GM21825 (cell line): Measurements from ENCODE around the gene TMPRSS9.
"Not testable (repeated sequence)": the region's sequence is repeated elsewhere in the genome, so short reads cannot be mapped to it uniquely, and the experiment has no call there.

Source experiments
- ATAC-seq: cut with Tn5 transposase; IDR thresholded peaks from one replicate; pipeline ENCODE4 v1.9.1; 2021; ENCODE audit warnings: mild to moderate bottlenecking, moderate library complexity; ENCODE audit not compliant: unreplicated experiment

Gene TMPRSS9

DNA sequence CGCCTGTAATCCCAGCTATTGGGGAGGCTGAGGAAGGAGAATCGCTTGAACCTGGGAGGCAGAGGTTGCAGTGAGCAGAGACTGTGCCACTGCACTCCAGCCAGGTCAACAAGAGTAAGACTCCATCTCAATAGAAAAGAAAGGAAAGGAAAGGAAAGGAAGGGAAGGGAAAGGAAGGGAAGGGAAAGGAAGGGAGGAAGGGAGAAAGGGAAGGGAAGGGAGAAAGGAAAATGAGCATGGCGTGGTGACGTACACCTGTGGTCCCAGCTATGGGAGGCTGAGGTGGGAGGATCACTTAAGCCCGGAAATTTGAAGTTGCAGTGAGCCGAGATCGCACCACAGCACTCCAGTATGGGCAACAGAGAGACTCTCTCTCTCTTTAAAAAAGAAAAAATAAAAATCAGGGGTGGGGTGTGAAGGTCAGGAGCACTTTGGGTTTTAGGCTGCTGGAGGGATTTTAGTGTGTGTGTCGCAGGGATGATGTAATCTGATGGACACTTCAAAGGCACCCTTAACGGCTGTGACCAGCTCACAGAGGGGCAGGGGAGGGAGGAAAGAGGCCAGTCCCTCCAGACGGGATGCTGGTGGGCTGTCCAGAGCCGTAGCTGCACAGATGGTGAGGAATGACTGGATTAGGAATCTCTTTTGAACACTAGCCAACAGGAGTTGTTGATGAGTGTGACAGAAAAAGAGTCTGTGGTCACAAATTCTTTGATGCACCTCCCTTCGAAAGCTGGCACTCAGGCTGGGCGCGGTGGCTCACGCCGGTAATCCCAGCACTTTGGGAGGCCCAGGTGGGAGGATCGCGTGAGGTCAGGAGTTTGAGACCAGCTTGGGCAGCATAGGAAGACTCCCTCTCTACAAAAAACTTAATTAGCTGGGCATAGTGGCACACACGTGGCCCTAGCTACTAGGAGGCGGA is 27.6 kb downstream of the TMPRSS9 start:
- ATAC-seq, result no peak

DNA sequence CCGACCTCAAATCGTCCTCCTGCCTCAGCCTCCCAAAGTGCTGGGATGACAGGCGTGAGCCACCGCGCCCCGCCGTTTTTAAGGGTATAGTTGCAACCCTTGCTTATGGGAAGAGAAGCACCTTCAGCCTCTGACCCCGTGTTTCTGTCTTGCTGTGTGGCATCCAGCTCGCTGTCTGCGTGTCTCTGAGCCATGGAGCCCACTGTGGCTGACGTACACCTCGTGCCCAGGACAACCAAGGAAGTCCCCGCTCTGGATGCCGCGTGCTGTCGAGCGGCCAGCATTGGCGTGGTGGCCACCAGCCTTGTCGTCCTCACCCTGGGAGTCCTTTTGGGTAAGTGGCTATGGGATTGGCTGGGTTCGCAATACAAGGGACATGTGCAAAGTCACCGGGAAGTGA is 29.5 kb downstream of the TMPRSS9 start:
- no peak for ATAC-seq

DNA sequence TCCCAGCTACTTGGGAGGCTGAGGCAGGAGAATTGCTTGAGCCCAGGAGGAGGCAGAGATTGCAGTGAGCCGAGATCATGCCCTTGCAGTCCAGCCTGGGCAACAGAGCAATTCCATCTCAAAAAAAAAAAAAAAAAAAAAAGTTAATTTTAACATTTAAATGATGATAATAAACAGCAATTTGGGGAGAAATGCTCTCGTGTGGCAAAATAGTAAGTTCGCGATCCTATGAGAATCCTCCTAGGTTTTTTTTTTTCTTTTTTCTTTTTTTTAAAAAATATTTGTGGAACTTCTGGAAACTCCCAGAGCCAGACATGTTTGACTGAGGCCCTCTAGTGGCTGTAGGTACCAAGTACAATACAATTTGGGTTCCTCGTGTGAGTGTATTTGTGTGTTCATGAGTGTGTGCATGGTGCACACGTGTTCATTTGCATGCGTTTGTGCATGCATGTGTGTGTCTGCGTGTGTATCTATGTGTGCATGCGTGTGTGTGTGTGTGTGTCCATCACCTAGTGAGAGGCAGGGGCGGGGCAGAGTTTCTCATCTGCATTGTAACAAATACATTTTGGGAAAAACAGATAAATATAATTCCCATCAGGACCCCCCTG is 31.2 kb downstream of the TMPRSS9 start:
- no peak for ATAC-seq

DNA sequence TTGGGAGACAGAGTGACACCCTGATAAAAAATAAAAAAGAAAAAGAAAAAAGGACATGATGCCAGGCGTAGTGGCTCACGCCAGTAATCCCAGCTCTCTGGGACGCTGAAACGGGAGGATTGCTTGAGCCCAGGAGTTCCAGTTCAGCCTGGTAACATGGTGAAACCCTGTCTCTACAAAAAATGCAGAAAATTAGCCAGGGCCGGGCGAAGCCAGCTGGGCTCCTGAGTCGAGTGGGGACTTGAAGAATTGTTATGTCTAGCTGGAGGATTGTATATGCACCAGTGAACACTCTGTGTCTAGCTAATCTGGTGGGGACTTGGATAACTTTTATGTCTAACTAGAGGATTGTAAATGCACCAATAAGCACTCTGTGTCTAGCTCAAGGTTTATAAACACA is 32.3 kb downstream of the TMPRSS9 start:
- no peak for ATAC-seq

DNA sequence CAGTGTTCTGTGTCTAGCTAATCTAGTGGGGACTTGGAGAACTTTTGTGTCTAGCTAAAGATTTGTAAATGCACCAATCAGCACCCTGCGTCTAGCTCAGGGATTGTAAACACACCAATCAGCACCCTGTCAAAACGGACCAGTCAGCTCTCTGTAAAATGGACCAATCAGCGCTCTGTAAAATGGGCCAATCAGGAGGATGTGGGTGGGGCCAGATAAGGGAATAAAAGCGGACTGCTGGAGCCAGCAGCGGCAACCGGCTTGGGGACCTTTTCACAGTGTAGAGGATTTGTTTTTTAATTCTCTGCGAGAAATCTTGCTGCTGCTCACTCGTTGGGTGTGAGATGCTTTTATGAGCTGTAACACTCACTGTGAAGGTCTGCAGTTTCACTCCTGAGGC is 32.8 kb downstream of the TMPRSS9 start:
- ATAC-seq, result not testable (repeated sequence)

DNA sequence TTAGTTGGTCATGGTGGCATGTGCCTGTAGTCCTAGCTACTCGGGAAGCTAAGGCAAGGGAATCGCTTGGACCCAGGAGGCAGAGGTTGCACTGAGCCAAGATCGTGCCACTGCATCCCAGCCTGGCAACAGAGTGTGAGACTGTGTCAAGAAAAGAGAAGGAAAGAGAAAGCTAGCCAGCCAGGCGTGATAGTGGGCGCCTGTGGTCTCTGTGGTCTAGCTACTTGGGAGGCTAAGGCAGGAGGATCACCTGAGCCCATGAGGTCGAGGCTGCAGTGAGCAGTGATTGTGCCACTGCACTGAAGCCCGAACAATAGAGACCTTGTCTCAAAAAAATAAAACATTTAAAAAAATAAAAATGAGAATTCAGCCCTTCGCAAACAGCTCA is 34.0 kb downstream of the TMPRSS9 start:
- no peak for ATAC-seq

DNA sequence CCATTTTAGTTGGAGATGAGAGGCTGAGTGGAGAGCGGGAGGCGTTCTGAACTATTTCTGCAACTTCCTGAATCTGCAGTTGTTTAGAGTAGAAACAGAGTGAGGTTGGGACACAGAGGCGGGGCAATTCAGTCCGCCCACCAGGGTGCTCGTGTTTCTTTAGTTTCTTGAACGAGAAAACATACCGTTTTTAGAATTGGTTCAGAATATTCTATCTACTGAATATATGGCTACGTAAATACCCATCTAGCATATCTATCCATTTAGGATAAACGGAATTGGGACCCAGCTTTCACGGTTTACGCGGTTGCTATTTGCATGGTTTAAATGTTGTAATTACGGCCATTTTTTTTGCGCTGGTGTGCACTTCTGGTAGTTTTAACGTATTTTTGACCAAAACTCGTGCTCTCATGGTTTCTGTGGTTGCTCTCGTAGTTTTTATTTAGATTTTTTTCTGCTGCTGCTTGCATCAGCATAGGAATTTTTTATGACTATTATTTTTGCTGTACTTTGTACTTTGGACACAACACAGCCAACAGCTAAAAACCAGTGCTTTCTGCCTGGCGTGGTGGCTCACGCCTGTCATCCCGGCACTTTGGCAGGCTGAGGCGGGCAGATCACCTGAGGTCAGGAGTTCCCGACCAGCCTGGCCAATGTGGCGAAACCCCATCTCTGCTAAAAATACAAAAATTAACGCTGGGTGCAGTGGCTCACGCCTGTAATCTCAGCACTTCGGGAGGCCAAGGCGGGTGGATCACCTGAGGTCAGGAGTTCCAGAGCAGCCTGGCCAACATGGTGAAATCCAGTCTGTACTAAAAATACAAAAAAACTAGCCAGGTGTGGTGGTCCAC is 34.6 kb downstream of the TMPRSS9 start:
- ATAC-seq, result no peak

DNA sequence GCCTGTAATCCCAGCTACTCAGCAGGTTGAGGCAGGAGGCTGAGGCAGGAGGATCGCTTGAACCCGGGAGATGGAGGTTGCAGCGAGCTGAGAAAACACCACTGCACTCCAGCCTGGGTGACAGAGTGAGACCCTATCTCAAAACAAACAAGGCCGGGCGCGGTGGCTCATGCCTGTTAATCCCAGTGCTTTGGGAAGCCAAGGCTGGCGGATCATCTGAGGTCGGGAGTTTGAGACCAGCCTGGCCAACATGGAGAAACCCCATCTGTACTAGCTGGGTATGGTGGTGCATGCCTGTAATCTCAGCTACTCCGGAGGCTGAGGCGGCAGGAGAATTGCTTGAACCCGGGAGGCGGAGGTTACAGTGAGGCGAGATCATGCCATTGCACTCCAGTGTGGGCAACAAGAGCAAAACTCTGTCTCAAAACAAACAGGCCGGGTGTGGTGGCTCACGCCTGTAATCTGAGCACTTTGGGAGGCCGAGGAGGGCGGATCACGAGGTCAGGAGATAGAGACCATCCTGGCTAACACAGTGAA is 35.3 kb downstream of the TMPRSS9 start:
- not testable (repeated sequence) for ATAC-seq

DNA sequence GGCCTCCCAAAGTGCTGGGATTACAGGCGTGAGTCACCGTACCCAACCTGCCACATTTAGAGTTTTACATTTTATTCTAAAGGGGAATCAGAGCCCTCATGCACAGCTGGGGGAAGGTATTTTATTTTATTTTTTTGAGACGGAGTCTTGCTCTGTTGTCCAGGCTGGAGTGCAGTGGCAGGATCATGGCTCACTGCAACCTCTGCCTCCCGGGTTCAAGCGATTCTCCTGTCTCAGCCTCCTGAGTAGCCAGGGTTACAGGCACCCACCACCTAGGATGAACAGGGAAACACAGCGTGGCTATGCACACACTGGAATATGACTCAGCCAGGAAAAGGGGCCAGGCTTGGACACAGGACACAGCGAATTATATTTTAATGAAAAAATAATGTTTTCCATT is 37.1 kb downstream of the TMPRSS9 start:
- ATAC-seq, result not testable (repeated sequence)

DNA sequence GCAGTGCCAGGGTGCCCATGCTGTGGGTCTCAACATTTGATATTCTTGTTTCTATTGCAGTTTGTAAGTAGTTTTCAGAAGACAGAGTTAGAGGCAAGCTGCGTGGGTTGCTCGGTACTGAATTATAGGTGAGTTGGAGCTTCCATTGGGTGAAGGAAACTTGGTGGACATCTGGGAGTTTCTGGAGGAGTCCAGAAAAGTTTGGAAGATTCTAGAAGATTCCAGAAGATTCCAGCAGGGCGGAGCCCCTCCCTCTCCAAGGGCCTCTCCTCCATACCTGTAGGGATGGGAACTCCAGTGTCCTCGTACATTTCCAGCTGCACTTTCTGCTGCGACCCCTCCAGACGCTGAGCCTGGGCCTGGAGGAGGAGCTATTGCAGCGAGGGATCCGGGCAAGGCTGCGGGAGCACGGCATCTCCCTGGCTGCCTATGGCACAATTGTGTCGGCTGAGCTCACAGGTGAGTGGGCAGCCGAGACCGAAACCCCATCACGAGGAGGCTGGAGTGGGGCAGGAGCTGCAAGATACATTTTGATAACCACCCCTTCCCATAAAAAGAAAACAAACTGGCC is 38.8 kb downstream of the TMPRSS9 start:
- no peak for ATAC-seq

DNA sequence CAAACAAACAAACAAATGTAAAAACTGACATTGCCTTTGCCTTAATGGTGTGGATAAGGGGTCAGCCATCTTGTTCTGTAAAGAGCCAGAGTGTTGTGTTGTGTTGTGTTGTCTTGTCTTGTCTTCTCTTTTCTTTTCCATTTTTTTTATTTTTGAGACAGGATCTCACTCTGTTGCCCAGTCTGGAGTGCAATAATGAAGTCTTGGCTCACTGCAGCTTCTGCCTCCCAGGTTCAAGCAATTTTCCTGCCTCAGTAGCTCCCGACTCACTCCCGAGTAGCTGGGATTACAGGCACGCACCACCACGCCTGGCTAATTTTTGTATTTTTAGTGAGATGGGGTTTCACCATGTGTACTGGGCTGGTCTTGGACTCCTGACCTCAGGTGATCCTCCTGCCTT is 39.5 kb downstream of the TMPRSS9 start:
- ATAC-seq, result no peak

DNA sequence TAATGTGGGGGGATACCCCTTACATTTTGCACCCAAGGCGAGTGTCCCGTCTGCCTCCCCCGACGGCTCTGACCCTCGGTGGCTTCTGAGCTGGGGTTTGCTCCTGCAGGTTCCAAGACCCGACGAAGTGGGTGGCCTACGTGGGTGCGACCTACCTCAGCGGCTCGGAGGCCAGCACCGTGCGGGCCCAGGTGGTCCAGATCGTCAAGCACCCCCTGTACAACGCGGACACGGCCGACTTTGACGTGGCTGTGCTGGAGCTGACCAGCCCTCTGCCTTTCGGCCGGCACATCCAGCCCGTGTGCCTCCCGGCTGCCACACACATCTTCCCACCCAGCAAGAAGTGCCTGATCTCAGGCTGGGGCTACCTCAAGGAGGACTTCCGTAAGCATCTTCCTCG is 48.2 kb downstream of the TMPRSS9 start:
- ATAC-seq, result no peak

DNA sequence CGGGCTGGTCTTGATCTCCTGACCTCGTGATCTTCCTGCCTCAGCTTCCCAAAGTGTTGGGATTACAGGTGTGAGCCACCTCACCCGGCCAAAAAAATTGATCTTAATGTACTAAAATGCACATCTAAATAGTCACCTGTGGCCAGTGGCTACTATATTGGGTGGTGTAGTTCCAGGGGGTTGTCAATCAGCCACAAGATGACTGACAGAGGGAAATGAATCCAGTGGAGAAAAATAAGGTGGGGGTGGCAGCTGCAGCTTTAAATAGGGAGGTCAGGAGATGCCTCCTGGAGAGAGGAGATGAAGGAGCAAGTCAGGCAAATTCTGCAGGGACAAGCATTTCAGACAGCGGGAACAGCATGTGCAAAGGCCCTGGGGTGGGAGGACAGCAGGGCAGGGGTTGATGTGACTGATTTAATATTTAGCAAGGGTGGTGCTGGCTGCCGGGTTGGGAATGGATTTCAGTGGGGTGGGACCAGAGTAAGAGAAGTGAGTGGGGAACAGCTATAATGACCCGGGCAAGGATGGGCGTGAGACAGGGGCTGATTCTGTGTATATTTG is 49.4 kb downstream of the TMPRSS9 start:
- ATAC-seq, result no peak

DNA sequence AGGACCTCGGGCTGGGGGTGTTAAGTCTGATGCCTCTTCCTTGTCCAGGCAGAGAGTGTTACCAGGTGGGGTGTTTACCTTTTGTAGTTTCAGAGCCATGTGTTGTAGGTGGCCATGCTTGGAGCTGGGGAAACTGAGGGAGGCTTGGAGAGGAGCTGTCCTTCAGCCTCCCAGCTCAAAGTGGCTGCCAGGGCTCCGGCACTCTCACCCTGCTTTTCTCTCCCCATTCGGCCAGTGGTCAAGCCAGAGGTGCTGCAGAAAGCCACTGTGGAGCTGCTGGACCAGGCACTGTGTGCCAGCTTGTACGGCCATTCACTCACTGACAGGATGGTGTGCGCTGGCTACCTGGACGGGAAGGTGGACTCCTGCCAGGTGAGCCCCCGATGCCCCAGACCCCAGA is 50.0 kb downstream of the TMPRSS9 start:
- no peak for ATAC-seq

DNA sequence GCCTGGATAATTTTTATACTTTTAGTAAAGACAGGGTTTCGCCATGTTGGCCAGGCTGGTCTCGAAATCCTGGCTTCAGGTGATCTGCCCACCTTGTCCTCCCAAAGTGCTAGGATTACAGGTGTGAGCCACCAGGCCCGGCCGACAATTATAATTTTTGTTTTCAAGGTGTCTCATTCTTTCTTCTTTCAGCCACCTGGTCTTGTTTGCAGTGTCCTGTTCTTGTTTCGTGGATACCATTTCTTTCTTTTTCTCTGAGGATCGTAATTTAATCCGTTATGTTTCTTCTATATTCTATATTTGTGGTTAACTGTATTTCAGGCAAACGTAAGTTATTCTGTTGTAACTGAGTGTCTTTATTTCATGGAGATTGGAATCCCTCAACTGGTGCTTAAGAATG is 51.6 kb downstream of the TMPRSS9 start:
- ATAC-seq, result no peak

DNA sequence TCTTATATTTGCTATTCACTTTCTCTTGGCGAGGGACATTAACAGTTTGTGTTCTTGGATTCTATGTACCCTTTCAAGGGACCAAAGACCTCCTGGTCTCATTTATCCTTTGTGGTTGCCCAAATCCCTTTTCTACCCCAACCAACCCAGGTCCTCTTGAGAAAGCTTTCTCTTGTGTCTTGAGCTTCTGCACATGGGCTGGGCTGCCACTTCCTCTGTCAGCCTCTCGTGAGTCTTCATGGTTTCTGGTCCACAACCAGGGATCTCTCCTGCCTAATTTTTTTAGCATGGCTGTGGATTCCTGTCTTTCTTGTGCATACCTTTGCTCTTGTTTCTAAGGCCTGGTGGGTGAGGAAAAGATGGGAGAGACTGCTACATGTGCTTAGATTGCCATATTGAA is 52.4 kb downstream of the TMPRSS9 start:
- no peak for ATAC-seq

DNA sequence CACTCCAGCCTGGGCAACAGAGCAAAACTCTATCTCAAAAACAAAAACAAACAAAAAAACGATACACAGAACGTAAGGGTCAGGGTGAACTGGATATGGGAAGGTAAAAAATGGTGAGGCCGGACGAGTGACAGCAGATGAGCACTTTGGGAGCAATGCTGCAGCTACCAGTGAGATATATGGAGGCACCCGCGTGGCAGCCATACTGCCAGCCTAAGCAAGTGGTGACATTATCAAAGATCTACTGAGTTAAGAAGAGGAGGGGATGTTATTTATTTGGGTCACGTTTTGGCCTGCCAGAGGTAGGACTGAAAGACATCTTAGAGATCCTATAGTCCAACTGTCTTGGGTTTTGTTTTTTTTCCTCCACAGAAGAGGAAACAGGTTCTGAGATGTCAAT is 53.1 kb downstream of the TMPRSS9 start:
- ATAC-seq, result no peak

DNA sequence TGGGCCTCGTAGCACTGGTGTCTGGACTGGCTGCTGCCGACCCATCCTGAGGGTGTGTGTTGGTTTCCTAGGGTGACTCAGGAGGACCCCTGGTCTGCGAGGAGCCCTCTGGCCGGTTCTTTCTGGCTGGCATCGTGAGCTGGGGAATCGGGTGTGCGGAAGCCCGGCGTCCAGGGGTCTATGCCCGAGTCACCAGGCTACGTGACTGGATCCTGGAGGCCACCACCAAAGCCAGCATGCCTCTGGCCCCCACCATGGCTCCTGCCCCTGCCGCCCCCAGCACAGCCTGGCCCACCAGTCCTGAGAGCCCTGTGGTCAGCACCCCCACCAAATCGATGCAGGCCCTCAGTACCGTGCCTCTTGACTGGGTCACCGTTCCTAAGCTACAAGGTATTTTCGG is 53.6 kb downstream of the TMPRSS9 start:
- ATAC-seq, result no peak

DNA sequence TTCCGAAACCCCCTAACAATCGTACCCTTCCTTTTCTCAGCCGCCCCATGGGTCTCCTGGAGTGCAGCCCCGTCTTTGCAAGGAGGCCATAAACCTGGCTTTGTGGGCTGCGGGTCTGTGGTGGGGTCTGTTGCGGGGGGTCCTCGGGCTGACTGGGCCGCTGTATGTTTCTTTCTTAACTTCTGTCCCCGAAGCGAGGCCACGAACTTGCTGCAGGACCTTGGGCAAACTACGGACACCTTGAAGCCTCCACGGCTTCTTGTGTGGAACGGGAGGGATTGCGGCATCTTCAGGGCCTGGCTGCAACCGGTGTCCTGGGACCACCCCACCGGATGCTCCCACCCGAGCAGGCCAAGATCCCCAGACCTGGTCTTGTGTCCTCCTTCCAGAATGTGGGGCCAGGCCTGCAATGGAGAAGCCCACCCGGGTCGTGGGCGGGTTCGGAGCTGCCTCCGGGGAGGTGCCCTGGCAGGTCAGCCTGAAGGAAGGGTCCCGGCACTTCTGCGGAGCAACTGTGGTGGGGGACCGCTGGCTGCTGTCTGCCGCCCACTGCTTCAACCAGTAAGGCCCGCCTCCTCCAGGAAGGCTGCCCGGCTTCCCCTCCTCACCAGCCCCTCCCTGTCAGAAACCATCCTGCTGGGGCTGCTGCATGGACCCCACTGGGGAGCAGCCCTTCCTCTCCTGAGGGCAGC is 55.4 kb downstream of the TMPRSS9 start:
- no peak for ATAC-seq

DNA sequence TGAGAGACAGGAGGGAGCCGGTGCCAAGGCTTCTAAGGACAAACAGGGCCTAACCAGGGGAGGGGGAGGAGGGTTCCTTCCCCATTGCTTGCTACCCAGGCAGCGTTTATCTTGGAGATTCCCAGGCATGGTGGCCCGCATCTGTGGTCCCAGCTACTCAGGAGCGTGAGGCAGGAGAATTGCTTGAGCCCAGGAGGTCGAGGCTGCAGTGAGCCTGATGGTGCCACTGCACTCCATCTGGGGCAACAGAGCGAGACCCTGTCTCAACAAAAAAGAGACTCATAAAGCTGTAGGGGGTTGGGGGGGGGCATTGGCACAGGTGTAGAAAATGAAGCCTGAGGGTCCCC is 55.9 kb downstream of the TMPRSS9 start:
- no peak for ATAC-seq
